ENCODE measurements around the gene YWHAQ. TPM values are rescaled to one million over a fixed set of nuclear protein-coding genes. Genes with fewer than 3 reads are reported as not detected.

The YWHAQ gene
- 179 and 304 TPM in 2 replicates for total RNA-seq

- DNase-seq, result peak; percentile 99
These were observed at the start of gene YWHAQ for GRCh38 chr2:9630736-9631552. Gene YWHAQ (minus strand): TSS chr2:9630997. CDS start chr2:9630452, 545 bp downstream.

DNA sequence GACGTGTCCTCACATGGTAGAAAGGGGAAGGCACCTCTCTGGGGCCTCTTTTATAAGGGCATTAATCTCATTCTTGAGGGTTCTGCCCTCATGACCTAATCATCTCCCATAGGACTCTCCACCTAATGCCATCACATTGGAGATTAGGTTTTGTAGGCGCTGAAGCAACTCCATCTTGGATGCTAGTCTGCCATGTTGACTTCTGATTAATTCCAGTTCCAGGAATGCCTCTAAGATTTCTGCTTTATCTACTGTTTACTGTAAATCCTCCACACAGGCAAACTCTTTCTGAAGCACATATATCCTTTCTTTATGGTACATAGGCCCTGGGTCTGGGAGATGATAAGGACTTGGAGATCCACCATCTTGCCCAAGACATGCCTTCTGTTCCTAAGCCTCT, 49.3 kb upstream of the YWHAQ start:
- no peak for DNase-seq

DNA sequence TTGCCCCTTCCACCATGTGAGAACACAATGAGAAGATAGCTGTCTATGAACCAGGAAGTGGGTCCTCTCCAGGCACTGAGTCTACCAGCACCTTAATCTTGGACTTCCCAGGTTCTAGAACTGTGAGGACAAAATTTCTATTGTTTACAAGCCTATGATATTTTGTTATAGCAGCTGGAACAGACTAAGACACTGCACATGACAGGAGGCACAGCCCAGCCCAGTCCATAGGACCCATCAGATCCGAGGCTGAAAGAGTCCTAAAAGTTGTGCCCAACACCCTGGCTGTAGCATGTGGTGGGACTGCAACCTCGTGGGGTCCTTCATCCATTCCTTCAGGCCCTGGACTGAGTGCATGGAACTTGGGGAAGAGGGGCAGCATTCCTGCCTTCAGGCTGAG, 48.4 kb upstream of the YWHAQ start:
- no peak for DNase-seq

DNA sequence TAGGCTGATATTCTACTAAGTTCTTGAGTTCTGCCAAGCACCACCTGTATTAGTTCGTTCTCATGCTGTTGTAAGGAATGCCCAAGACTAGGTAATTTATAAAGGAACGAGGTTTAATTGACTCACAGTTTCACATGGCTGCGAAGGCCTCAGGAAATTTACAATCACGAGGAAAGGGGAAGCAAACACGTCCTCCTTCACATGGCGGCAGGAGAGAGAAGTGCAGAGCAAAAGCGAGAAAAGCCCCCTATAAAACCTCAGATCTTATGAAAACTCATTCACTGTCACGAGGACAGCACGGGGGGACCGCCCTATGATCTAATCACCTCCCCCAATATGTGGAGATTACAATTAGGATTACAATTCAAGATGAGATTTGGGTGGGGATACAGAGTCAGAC, 47.7 kb upstream of the YWHAQ start:
- DNase-seq, result no peak

DNA sequence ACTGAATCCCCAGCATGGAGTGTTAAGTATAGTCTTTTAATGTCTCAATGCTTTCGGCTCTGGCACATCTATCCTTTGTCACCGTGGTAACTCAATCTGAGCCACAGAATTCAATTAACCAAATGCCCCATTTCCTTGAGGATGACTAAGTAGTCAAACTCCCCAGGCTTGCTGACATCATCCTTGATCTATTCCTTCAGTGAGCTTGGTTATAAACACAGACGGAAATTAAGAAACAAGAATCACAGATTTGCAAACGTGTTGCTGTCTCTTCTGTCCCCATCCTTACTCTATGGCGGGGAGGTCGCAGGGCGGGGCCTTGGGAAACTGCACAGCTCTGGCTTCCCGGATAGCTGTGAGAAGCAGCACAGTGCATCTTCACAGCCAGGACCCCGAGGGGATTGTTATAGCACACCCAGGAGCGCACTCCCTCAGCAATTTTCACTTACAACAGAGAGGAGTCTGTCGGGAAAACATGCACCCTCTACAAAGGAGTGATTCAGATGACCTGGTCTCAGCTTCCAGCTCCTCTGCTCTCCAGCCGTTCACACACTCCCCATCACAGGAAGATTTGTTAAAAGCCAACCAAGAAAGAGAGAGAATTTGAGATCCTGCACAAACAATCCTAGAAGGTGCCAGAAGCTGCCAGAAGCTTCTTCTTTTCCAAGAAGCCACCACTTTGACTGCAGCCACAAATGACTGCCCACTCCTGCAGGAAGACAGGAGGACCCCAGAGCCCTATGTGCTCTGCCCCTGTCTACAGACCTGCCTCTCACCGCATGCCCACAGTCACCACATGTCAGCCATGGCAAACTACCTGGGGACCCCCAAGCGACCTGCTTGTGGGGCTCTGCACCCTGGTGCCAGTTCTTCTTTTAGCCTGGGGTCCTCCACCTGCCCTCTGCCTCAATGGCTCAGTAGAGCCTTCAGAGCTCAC, 44.9 kb upstream of the YWHAQ start:
- DNase-seq, result peak; percentile 87

- DNase-seq, result no peak
These were observed 44.2 kb upstream of the YWHAQ start for GRCh38 chr2:9674891-9675414.

DNA sequence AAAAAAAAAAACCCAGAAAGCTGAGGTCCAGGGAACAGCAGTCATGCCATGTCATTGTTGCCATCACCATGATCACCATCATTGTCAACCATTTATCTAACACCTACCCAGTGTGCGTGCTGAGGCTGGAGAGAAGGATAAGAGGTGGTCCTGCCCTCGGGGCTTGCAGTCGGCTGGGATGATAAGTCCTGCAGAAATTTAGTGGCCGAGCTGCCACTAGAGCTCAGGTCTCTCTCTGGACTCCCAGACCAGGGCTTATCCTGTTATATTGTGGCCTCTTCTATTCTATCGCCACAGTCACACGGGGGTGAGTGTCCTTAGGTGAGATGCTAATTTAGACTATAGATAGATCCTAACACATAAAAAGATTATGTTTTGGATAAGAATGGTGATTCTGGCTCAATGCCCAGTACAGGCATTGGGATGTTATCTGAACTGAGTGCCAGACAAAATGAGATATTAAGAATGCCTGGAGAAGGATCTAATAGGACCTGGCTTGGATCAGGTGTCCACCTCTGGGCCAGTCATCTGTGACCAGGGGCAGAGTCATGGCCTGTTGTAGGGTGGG, 43.2 kb upstream of the YWHAQ start:
- DNase-seq, result no peak

DNA sequence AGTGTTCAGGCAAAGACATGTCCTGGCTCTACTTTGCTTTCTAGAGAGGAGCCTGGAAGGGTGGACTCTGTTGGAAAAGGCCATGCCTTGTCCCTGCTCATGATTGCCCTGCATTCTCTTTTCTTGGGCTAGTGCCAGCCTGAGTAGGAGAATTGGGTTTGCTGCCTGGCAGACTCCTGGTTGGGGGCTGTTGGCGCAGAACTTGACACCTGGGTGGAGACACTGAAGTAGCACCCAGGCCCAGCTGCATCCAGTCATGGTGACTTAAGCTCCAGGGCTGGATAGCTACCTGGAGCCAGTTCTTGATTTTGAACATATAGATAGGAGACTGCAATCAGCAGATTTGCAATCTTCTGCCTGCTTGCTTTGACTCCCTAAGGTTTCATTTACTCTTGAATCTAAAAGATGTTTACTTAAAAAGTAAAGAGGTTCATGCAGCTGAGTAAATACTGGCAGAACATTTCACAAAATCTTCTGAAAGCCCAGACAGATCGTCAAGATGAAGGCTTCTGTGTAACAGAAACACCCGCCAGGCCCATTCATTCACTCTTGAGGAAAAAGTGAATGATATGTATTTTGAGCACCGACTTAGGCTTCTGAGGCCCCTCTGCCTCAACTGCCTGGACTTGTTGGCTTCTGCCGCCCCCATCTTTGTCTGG, 38.0 kb upstream of the YWHAQ start:
- no peak for DNase-seq

DNA sequence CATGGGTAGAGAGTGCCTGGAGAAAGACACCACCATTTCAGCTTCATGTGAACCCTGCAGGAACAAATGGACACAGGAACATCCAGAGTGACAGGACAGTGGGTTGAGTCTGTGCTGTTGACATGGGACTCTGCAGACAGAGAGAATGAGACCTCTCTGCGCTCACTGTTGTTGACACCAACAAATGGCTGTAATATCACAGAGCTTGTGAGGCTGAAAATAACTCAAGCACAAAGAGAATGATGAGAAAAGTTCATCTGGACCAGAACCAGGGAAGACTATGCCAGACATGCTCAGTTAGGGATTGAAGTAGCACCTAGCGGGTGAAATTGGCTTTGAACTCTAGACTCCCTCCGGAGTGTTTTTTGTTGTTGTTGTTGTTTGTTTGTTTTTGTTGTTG, 37.0 kb upstream of the YWHAQ start:
- no peak for DNase-seq

- DNase-seq, result peak; percentile 28
These were observed 35.5 kb upstream of the YWHAQ start for GRCh38 chr2:9666306-9666705.

GRCh38 chr2:9665898-9666297, 35.1 kb upstream of the YWHAQ start:
- DNase-seq, result peak; percentile 52

GRCh38 chr2:9664365-9664764, 33.6 kb upstream of the YWHAQ start:
- no peak for DNase-seq

DNA sequence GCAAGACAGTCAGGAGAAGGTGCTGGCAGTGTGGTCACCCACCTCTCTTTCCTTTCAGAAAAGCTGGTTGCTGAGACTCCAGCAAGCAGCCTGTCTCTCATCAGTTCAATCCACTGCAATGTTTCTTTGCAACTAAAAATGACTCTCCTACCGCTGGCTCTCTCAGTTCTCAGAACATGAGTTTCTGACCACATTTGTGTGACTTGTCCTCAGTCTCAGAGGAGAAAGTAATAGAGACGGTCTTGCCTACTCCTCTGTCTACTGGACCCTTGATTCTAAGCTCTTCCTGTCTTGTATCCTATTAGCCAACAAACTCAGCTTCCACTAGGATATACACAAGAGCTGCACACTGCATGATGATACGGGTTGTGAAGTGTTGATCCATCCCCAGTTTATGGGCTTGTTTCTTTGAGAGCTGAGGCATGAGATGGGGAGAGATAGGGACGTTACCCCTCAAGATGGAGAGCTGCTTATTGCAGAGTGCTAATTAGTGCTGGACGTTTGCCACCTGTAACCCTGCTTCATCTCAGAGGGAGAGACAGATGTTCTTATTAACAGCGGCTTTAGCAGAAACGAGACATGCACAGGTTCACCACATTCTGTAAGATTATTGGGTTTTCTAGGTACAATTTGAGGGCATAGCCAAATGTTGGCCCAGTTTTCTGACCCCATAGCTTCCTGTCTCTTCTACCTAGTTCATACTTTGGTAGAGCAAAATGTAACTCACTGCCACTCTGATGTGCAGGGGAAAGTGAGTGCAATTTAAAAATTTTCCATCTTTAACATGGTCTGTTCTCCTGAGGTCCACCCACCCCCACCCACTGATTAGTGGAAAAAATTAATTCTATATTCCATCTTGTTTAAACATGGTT, 32.4 kb upstream of the YWHAQ start:
- no peak for DNase-seq

DNA sequence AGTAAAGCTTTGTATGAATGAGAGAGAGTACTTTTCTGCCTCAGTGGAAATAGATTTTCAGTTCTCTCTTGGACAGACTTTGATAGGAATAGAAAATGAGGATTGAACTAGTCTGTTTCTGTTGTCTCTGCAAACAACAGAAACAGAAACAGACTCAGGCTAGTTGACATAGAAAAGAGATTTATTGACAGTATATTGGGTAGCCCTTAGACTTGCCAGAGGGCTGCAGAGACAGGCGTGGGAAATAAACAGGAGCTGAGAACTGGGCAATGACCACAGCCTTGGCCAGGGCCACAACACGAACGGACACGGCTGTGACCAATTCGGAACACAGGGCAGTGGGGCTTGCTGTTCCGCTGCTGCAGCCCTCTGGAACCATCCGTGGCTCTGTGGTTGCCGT, 30.5 kb upstream of the YWHAQ start:
- DNase-seq, result no peak

DNA sequence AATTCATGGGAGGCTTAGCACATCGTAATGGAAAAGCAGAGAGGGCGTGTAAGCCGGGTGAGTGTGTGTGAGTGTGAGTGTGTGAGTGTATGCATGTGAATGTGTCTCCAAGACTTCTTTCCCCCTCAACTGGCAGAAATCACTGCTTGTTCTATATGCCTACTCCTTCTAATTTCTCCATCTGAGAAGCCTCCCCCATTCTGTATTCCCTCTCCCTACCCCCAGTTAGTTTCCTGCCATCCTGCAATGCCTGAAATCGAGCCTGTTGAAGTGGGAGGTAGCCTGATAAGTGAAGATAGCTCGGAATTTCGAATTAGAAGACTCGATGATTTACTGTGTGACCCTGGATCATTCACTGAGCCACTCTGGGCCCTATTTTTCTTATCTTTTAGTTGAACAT, 30.0 kb upstream of the YWHAQ start:
- DNase-seq, result no peak

GRCh38 chr2:9660154-9660553, 29.4 kb upstream of the YWHAQ start:
- no peak for DNase-seq

- DNase-seq, result no peak
These were observed 28.2 kb upstream of the YWHAQ start for GRCh38 chr2:9658972-9659371.

DNA sequence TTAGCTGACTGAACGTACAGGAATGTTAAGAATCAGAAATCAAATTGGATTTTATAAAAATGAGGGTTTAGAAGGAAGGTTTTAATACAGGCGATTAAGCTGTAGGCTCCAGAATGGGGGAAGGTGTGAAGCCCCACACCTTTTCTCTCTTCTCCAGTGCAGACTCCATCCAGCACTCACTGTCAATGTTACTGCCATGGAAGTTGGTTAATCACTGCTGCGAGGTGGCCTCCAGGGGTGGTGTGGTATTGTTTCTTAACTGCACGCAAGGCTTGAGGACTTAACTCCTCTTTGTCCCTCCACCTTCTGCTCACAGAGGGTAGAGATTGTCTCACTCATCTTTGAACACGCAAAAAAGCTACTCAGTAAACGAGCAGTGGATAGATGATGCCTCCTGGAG, 26.9 kb upstream of the YWHAQ start:
- no peak for DNase-seq

DNA sequence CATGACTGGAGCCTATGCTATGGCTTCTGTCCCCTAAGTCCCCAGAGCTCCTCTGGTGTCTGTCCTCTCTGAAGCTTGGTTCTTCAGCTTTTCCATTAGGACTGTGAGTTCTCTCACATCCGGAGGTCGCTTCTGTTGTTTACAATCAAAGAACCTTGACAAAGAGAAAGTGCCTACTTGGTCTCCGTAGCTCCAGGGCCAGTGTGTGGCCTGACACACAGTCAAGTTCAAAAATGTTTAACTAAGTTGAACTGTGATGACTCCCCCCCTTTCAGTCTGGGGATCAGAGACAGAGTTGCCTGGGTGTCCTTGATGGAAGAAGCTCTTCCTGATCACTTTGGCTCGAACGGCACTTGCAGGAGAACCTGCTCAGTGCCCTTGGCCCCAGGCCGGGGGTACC, 26.3 kb upstream of the YWHAQ start:
- no peak for DNase-seq

- DNase-seq, result peak; percentile 93
These were observed 25.5 kb upstream of the YWHAQ start for GRCh38 chr2:9656270-9656766.
